Rectal smooth muscle tissue (tissue), 1 donor: ENCODE results near the gene VTA1.

Experiments
- H3K27ac ChIP-seq: one replicate; pipeline ENCODE4 v1.7.0; 2013; ENCODE audit warnings: low read depth, low read length, inconsistent platforms
- H3K27me3 ChIP-seq: one replicate; pipeline ENCODE4 v1.7.0; 2013; ENCODE audit warnings: low read length; ENCODE audit not compliant: control insufficient read depth, insufficient read depth
- H3K36me3 ChIP-seq: one replicate; pipeline ENCODE4 v1.7.0; 2013; ENCODE audit warnings: low read length; ENCODE audit not compliant: control insufficient read depth, insufficient read depth
- H3K4me1 ChIP-seq: one replicate; pipeline ENCODE4 v1.7.0; 2013; ENCODE audit warnings: low read length; ENCODE audit not compliant: control insufficient read depth, insufficient read depth
- H3K4me3 ChIP-seq: one replicate; pipeline ENCODE4 v1.7.0; 2013; ENCODE audit warnings: low read length
- H3K9ac ChIP-seq: one replicate; pipeline ENCODE4 v1.7.0; 2013; ENCODE audit warnings: low read length

Gene VTA1

GRCh38 chr6:142235272-142235671, 88.2 kb downstream of the VTA1 start:
- H3K9ac ChIP-seq, result no peak overlapping the region
- no peak overlapping the region for H3K27ac ChIP-seq

DNA sequence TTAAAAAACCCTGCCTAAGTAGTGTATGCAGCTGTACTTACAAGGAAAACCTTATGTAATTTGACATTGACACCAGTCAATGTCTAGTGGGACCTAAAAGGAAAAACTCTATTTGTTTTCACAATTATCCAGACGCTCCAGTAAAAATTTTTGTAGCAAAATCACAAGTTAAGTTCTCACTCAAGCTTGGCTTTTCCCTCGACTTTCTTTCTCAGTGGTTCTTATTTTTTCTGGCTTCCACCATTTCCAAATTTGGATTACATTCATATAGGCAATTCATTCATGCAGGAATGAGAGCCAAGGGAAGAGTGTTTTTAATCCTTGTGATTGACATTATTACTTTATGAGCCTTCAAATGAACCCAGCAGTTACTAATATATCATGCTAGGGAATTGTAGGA, 88.7 kb downstream of the VTA1 start:
- Histone ChIP-seq H3K4me3 (no peak overlapping the region), H3K36me3 (no peaks in the 10 kb centered on the region)

More at GRCh38 chr6:142235272-142235671, 88.2 kb downstream of the VTA1 start:
- H3K4me1 ChIP-seq, result no peaks in the 10 kb centered on the region
- H3K27me3 ChIP-seq, result no peaks in the 10 kb centered on the region
- no peaks in the 10 kb centered on the region for H3K36me3 ChIP-seq
- no peak overlapping the region for H3K4me3 ChIP-seq

GRCh38 chr6:142236691-142237090, 89.6 kb downstream of the VTA1 start:
- no peaks in the 10 kb centered on the region for H3K36me3 ChIP-seq
- H3K27me3 ChIP-seq, result no peaks in the 10 kb centered on the region
- H3K4me1 ChIP-seq, result no peaks in the 10 kb centered on the region
- H3K27ac ChIP-seq, result no peak overlapping the region
- no peak overlapping the region for H3K9ac ChIP-seq
- no peak overlapping the region for H3K4me3 ChIP-seq

More for the DNA sequence above, 88.7 kb downstream of the VTA1 start:
- H3K27me3 ChIP-seq, result no peaks in the 10 kb centered on the region
- no peaks in the 10 kb centered on the region for H3K4me1 ChIP-seq
- H3K27ac ChIP-seq, result no peak overlapping the region
- no peak overlapping the region for H3K9ac ChIP-seq

- Histone ChIP-seq H3K27ac (no peak overlapping the region), H3K9ac (no peak overlapping the region)
These were observed 91.8 kb downstream of the VTA1 start for GRCh38 chr6:142238881-142239280.

GRCh38 chr6:142240179-142240578, 93.1 kb downstream of the VTA1 start:
- Histone ChIP-seq H3K27ac (no peak overlapping the region), H3K9ac (no peak overlapping the region), H3K27me3 (no peaks in the 10 kb centered on the region), H3K36me3 (no peaks in the 10 kb centered on the region), H3K4me1 (no peaks in the 10 kb centered on the region), H3K4me3 (no peak overlapping the region)

More at GRCh38 chr6:142238881-142239280, 91.8 kb downstream of the VTA1 start:
- H3K27me3 ChIP-seq, result no peaks in the 10 kb centered on the region
- no peaks in the 10 kb centered on the region for H3K4me1 ChIP-seq
- no peaks in the 10 kb centered on the region for H3K36me3 ChIP-seq
- H3K4me3 ChIP-seq, result no peak overlapping the region

GRCh38 chr6:142241061-142241460, 94.0 kb downstream of the VTA1 start:
- Histone ChIP-seq H3K4me3 (no peak overlapping the region), H3K27ac (no peak overlapping the region), H3K27me3 (no peaks in the 10 kb centered on the region), H3K36me3 (no peaks in the 10 kb centered on the region), H3K9ac (no peak overlapping the region), H3K4me1 (no peaks in the 10 kb centered on the region)

DNA sequence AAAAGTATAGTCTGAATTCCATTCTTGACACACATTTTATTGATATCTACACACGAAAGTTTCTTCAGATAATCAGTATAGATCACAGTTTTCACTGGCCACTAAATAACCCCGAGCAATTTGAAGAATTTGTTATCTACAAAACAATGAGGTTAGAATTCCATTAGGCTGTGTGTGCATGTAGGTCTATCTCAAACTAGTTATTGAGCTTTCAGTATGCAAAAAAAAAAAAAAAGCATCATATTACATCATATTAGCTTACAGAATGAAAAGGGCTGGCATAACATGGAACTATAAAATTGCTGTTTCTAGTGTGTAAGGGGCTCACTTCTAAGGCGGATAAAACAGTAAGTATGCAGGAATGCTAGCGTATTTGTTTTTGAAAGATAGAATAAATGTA, 95.2 kb downstream of the VTA1 start:
- H3K27ac ChIP-seq, result no peak overlapping the region
- H3K4me1 ChIP-seq, result no peaks in the 10 kb centered on the region
- H3K4me3 ChIP-seq, result no peak overlapping the region
- no peaks in the 10 kb centered on the region for H3K36me3 ChIP-seq
- no peak overlapping the region for H3K9ac ChIP-seq
- H3K27me3 ChIP-seq, result no peaks in the 10 kb centered on the region

- Histone ChIP-seq H3K4me1 (no peaks in the 10 kb centered on the region), H3K27ac (no peak overlapping the region)
These were observed 99.9 kb downstream of the VTA1 start for GRCh38 chr6:142246960-142247359.

GRCh38 chr6:142249266-142249665, 102.2 kb downstream of the VTA1 start:
- H3K27ac ChIP-seq, result no peak overlapping the region
- no peaks in the 10 kb centered on the region for H3K36me3 ChIP-seq
- no peaks in the 10 kb centered on the region for H3K27me3 ChIP-seq

More at GRCh38 chr6:142246960-142247359, 99.9 kb downstream of the VTA1 start:
- Histone ChIP-seq H3K4me3 (no peak overlapping the region), H3K27me3 (no peaks in the 10 kb centered on the region), H3K36me3 (no peaks in the 10 kb centered on the region), H3K9ac (no peak overlapping the region)

GRCh38 chr6:142251930-142252445, 104.9 kb downstream of the VTA1 start:
- H3K9ac ChIP-seq, result no peak overlapping the region
- H3K36me3 ChIP-seq, result no peaks in the 10 kb centered on the region
- H3K4me1 ChIP-seq, result no peaks in the 10 kb centered on the region
- no peak overlapping the region for H3K27ac ChIP-seq
- H3K27me3 ChIP-seq, result no peaks in the 10 kb centered on the region
- H3K4me3 ChIP-seq, result no peak overlapping the region

More at GRCh38 chr6:142249266-142249665, 102.2 kb downstream of the VTA1 start:
- Histone ChIP-seq H3K4me3 (no peak overlapping the region), H3K9ac (no peak overlapping the region), H3K4me1 (no peaks in the 10 kb centered on the region)

- Histone ChIP-seq H3K36me3 (no peaks in the 10 kb centered on the region), H3K27me3 (no peaks in the 10 kb centered on the region), H3K27ac (no peak overlapping the region), H3K4me1 (no peaks in the 10 kb centered on the region), H3K4me3 (no peak overlapping the region), H3K9ac (no peak overlapping the region)
These were observed 107.5 kb downstream of the VTA1 start for GRCh38 chr6:142254513-142254912.

DNA sequence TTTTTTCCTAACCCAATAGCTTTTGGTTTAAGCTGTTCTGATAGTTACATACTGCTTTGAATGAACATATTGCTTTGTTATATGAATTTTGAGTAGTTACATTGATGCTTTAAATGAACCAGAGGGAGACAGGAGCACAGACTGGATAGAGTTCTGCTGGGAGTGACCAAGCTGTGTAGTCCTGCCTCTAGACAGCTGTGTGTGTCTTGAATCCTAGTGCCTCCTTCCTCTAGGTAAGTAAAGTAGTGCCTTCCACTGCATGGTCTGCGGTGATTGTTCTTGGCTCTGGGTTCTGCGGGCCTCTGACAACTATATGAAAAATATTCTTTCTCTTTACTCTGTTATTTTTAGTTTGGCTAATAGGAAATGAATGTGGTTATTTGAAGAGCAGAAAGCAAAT, 108.7 kb downstream of the VTA1 start:
- H3K9ac ChIP-seq, result no peak overlapping the region
- no peaks in the 10 kb centered on the region for H3K27me3 ChIP-seq
- no peak overlapping the region for H3K27ac ChIP-seq
- no peaks in the 10 kb centered on the region for H3K4me1 ChIP-seq
- H3K4me3 ChIP-seq, result no peak overlapping the region
- H3K36me3 ChIP-seq, result no peaks in the 10 kb centered on the region

GRCh38 chr6:142258305-142258704, 111.2 kb downstream of the VTA1 start:
- no peaks in the 10 kb centered on the region for H3K36me3 ChIP-seq
- H3K4me3 ChIP-seq, result no peak overlapping the region
- H3K27ac ChIP-seq, result no peak overlapping the region
- no peaks in the 10 kb centered on the region for H3K27me3 ChIP-seq
- H3K4me1 ChIP-seq, result no peaks in the 10 kb centered on the region
- H3K9ac ChIP-seq, result no peak overlapping the region
